HepG2 (cell line): Measurements from ENCODE around the gene RBM8A. TPM values are rescaled to one million over a fixed set of nuclear protein-coding genes. Genes with fewer than 3 reads are reported as not detected.

Source experiments
- ARNTL ChIP-seq: sonication (generic); formaldehyde crosslinking; IDR thresholded peaks from 2 replicates; pipeline ENCODE4 v1.4.0; 2020; ENCODE audit warnings: mild to moderate bottlenecking, missing genetic modification reagents
- BRD4 ChIP-seq: sonication (generic); formaldehyde crosslinking; IDR thresholded peaks from 2 replicates; pipeline ENCODE4 v1.4.0; 2020; ENCODE audit warnings: missing genetic modification reagents
- CERS6 ChIP-seq: sonication (generic); formaldehyde crosslinking; IDR thresholded peaks from 2 replicates; pipeline ENCODE4 v1.5.0; 2020; ENCODE audit warnings: missing genetic modification reagents
- CREB3 ChIP-seq: sonication (generic); formaldehyde crosslinking; IDR thresholded peaks from 2 replicates; pipeline ENCODE4 v1.5.0; 2020; ENCODE audit warnings: missing genetic modification reagents
- EZH2 ChIP-seq: conservative IDR thresholded peaks from 2 replicates; pipeline ENCODE4 v1.6.1; 2012; ENCODE audit warnings: mild to moderate bottlenecking, low read depth, low read length, moderate library complexity
- FOXC1 ChIP-seq: sonication (generic); formaldehyde crosslinking; IDR thresholded peaks from 2 replicates; pipeline ENCODE4 v1.8.0; 2022; ENCODE audit warnings: mild to moderate bottlenecking, missing genetic modification reagents, borderline replicate concordance
- KDM3A ChIP-seq: IDR thresholded peaks from 2 replicates; pipeline ENCODE4 v1.6.1; 2018; ENCODE audit warnings: low read depth, missing compliant biosample characterization
- KLF13 ChIP-seq: sonication (generic); formaldehyde crosslinking; IDR thresholded peaks from 2 replicates; pipeline ENCODE4 v1.4.0; 2020; ENCODE audit warnings: mild to moderate bottlenecking, missing genetic modification reagents
- MXD3 ChIP-seq: IDR thresholded peaks from 2 replicates; pipeline ENCODE4 v1.6.1; 2016; ENCODE audit warnings: mild to moderate bottlenecking, missing biosample characterization, missing genetic modification reagents
- MYC ChIP-seq: sonication (generic); formaldehyde crosslinking; IDR thresholded peaks from 2 replicates; pipeline ENCODE4 v1.9.0; 2021; ENCODE audit warnings: missing genetic modification reagents, borderline replicate concordance
- NPAS2 ChIP-seq: sonication (generic); formaldehyde crosslinking; IDR thresholded peaks from 2 replicates; pipeline ENCODE4 v1.8.0; 2022; ENCODE audit warnings: mild to moderate bottlenecking, missing genetic modification reagents, borderline replicate concordance
- PAX8 ChIP-seq: sonication (generic); formaldehyde crosslinking; IDR thresholded peaks from 2 replicates; pipeline ENCODE4 v1.8.0; 2022; ENCODE audit warnings: mild to moderate bottlenecking, missing genetic modification reagents, borderline replicate concordance
- RARG ChIP-seq: sonication (generic); formaldehyde crosslinking; IDR thresholded peaks from 2 replicates; pipeline ENCODE4 v1.4.0; 2020; ENCODE audit warnings: low read depth, mild to moderate bottlenecking, missing genetic modification reagents
- RFXAP ChIP-seq: sonication (generic); formaldehyde crosslinking; IDR thresholded peaks from 2 replicates; pipeline ENCODE4 v1.4.0; 2020; ENCODE audit warnings: missing genetic modification reagents, borderline replicate concordance
- SPEN ChIP-seq: sonication (generic); formaldehyde crosslinking; IDR thresholded peaks from 2 replicates; pipeline ENCODE4 v1.5.1; 2020; ENCODE audit warnings: low read depth, mild to moderate bottlenecking, missing genetic modification reagents
- TCF7L2 ChIP-seq: IDR thresholded peaks from 2 replicates; pipeline ENCODE4 v1.6.1; 2011; ENCODE audit warnings: mild to moderate bottlenecking, low read depth, low read length, moderate library complexity
- ZFP82 ChIP-seq: sonication (generic); formaldehyde crosslinking; IDR thresholded peaks from 2 replicates; pipeline ENCODE4 v1.5.1; 2020; ENCODE audit warnings: mild to moderate bottlenecking, missing genetic modification reagents, borderline replicate concordance
- ZNF34 ChIP-seq: sonication (generic); formaldehyde crosslinking; IDR thresholded peaks from 2 replicates; pipeline ENCODE4 v1.4.0; 2020; ENCODE audit warnings: mild to moderate bottlenecking, missing genetic modification reagents, borderline replicate concordance
- ZNF44 ChIP-seq: sonication (generic); formaldehyde crosslinking; IDR thresholded peaks from 2 replicates; pipeline ENCODE4 v1.5.1; 2020; ENCODE audit warnings: mild to moderate bottlenecking, missing genetic modification reagents
- ZNF782 ChIP-seq: sonication (generic); formaldehyde crosslinking; IDR thresholded peaks from 2 replicates; pipeline ENCODE4 v1.4.0; 2020; ENCODE audit warnings: missing genetic modification reagents, mild to moderate bottlenecking, borderline replicate concordance
- polyA plus RNA-seq, 8 experiments: library from polyadenylated mRNA; depleted of rRNA in 3 of 8; stranded (reverse) in 7 of 8; unstranded in 1 of 8; fragments of >200 nt; fragmentation: Illumina TruSeq in 4 of 8; extraction: Trizol in 4 of 8; gene quantifications; 2 replicates each; pipeline versions ENCODE4 v1.2.1 to v1.2.3, GENCODE V29; 2011 to 2016; ENCODE audit warnings: low read depth in 4 of 8, missing spikeins in 1 of 8, mixed read lengths in 1 of 8; ENCODE audit not compliant: insufficient read depth in 1 of 8
- total RNA-seq, 5 experiments: library from RNA; depleted of rRNA; stranded (reverse); fragments of >200 nt; fragmentation: Illumina TruSeq; extraction: Trizol; gene quantifications; 2 replicates each; pipeline ENCODE4 v1.2.3, GENCODE V29; 2016; ENCODE audit warnings: low read depth in 1 of 5
- TF ChIP-seq, protein P1 (sequence below): sonication (generic); formaldehyde crosslinking; IDR thresholded peaks from 2 replicates; pipeline ENCODE4 v1.5.0; 2020; ENCODE audit warnings: mild to moderate bottlenecking, missing genetic modification reagents
- TF ChIP-seq, protein P2 (sequence below): sonication (generic); formaldehyde crosslinking; conservative IDR thresholded peaks from 2 replicates; pipeline ENCODE4 v1.8.0; 2022; ENCODE audit warnings: low read depth, missing genetic modification reagents
- TF ChIP-seq, protein P3 (sequence below): IDR thresholded peaks from 2 replicates; pipeline ENCODE4 v1.6.1; 2016; ENCODE audit warnings: missing genetic modification reagents, missing compliant biosample characterization

The RBM8A gene
- total and polyA plus RNA-seq, 2 of the 13 experiments (the other 11 are each of a cell fraction or from before 2014, with no cell fraction given), result 106 to 162 TPM

GRCh38 chr1:145960468-145961108 is 33.3 kb upstream of the RBM8A start (continued):
- TF ChIP-seq ZNF44 (CRISPR knock-in tag) (no peak), EZH2 (no peak), SPEN (CRISPR knock-in tag) (no peak), MXD3 (no peak), FOXC1 (CRISPR knock-in tag) (no peak), RFXAP (peak; percentile 50; the same call in 1 of the 2 replicates), ZNF782 (CRISPR knock-in tag) (peak; percentile 72; the same call in 1 of the 2 replicates), RARG (CRISPR knock-in tag) (peak; percentile 70; the same call in 1 of the 2 replicates), PAX8 (no peak), MYC (CRISPR knock-in tag) (peak; percentile 52; the same call in 1 of the 2 replicates), CREB3 (CRISPR knock-in tag) (no peak), TCF7L2 (no peak), NPAS2 (CRISPR knock-in tag) (no peak), ZFP82 (CRISPR knock-in tag) (0 out of 2 replicates have a peak, but pooled peaks have one; percentile 11), BRD4 (peak; percentile 47; the same call in 1 of the 2 replicates), CERS6 (CRISPR knock-in tag) (no peak), ARNTL (CRISPR knock-in tag) (no peak), KDM3A (CRISPR knock-in tag) (peak; percentile 42; the same call in 1 of the 2 replicates), ZNF34 (CRISPR knock-in tag) (0 out of 2 replicates have a peak, but pooled peaks have one; percentile 38), KLF13 (CRISPR knock-in tag) (no peak)
- TF ChIP-seq, protein P1, sequence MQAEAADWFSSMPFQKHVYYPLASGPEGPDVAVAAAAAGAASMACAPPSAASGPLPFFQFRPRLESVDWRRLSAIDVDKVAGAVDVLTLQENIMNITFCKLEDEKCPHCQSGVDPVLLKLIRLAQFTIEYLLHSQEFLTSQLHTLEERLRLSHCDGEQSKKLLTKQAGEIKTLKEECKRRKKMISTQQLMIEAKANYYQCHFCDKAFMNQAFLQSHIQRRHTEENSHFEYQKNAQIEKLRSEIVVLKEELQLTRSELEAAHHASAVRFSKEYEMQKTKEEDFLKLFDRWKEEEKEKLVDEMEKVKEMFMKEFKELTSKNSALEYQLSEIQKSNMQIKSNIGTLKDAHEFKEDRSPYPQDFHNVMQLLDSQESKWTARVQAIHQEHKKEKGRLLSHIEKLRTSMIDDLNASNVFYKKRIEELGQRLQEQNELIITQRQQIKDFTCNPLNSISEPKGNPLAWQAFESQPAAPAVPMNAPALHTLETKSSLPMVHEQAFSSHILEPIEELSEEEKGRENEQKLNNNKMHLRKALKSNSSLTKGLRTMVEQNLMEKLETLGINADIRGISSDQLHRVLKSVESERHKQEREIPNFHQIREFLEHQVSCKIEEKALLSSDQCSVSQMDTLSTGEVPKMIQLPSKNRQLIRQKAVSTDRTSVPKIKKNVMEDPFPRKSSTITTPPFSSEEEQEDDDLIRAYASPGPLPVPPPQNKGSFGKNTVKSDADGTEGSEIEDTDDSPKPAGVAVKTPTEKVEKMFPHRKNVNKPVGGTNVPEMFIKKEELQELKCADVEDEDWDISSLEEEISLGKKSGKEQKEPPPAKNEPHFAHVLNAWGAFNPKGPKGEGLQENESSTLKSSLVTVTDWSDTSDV (CRISPR knock-in tag), result 0 out of 2 replicates have a peak, but pooled peaks have one; percentile 21
- TF ChIP-seq, protein P2, sequence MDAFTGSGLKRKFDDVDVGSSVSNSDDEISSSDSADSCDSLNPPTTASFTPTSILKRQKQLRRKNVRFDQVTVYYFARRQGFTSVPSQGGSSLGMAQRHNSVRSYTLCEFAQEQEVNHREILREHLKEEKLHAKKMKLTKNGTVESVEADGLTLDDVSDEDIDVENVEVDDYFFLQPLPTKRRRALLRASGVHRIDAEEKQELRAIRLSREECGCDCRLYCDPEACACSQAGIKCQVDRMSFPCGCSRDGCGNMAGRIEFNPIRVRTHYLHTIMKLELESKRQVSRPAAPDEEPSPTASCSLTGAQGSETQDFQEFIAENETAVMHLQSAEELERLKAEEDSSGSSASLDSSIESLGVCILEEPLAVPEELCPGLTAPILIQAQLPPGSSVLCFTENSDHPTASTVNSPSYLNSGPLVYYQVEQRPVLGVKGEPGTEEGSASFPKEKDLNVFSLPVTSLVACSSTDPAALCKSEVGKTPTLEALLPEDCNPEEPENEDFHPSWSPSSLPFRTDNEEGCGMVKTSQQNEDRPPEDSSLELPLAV (CRISPR knock-in tag), result no peak
- TF ChIP-seq, protein P3, sequence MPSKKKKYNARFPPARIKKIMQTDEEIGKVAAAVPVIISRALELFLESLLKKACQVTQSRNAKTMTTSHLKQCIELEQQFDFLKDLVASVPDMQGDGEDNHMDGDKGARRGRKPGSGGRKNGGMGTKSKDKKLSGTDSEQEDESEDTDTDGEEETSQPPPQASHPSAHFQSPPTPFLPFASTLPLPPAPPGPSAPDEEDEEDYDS, result peak; percentile 46; the same call in 1 of the 2 replicates
